ENCODE data around the gene PCDHGA4.

DNA sequence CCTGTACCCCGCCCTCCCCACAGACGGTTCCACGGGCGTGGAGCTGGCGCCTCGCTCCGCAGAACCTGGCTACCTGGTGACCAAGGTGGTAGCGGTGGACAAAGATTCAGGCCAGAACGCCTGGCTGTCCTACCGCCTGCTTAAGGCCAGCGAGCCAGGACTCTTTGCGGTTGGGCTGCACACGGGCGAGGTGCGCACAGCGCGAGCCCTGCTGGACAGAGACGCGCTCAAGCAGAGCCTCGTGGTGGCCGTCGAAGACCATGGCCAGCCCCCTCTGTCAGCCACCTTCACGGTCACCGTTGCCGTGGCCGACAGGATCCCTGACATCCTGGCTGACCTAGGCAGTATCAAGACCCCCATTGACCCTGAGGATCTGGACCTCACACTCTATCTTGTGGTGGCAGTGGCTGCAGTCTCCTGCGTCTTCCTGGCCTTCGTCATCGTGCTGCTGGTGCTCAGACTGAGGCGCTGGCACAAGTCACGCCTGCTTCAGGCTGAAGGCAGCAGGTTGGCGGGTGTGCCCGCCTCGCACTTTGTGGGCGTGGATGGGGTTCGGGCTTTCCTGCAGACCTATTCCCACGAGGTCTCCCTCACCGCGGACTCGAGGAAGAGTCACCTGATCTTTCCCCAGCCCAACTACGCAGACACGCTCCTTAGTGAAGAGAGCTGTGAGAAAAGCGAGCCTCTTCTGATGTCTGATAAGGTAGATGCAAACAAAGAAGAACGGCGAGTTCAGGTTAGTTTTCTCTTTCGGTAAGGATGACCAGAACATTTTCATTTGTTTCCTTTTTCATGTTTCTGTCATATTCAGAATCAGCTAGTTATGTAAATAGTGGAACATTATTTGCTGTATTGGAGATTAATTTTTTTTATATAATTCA lies 11.4 kb downstream of the PCDHGA4 start:
- TF ChIP-seq, protein P1, sequence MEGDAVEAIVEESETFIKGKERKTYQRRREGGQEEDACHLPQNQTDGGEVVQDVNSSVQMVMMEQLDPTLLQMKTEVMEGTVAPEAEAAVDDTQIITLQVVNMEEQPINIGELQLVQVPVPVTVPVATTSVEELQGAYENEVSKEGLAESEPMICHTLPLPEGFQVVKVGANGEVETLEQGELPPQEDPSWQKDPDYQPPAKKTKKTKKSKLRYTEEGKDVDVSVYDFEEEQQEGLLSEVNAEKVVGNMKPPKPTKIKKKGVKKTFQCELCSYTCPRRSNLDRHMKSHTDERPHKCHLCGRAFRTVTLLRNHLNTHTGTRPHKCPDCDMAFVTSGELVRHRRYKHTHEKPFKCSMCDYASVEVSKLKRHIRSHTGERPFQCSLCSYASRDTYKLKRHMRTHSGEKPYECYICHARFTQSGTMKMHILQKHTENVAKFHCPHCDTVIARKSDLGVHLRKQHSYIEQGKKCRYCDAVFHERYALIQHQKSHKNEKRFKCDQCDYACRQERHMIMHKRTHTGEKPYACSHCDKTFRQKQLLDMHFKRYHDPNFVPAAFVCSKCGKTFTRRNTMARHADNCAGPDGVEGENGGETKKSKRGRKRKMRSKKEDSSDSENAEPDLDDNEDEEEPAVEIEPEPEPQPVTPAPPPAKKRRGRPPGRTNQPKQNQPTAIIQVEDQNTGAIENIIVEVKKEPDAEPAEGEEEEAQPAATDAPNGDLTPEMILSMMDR (IDR thresholded peaks at IDR 0.05; ENCODE audit: low read depth, low read length): no peak
- no peak for TF ChIP-seq EZH2phosphoT487 (IDR thresholded peaks at IDR 0.05; ENCODE audit: low read depth)

Measured in OCI-LY3 (cell line).